Gastrocnemius medialis (tissue), 4 donors: ENCODE results near the gene KCNC1. TPM values are rescaled to one million over a fixed set of nuclear protein-coding genes. Genes with fewer than 3 reads are reported as not detected.

Experiments
- ATAC-seq, 2 donors: fragments of 150-250 bp; one replicate each; pipeline ENCODE4 v1.9.1; 2016
- DNase-seq, 2 donors: peaks; one replicate each; pipeline ENCODE4 v3.0.0-alpha.2; 2019
- H3K27ac ChIP-seq, 4 donors: fragments of 200-600 bp; sonication (generic); 1 replicate in 1 of 4; 2 replicates in 3 of 4; pipeline ENCODE4 v1.5.1; 2016 to 2018; ENCODE audit warnings: mild to moderate bottlenecking in 2 of 4, moderate library complexity in 1 of 4
- H3K27me3 ChIP-seq, 3 donors: fragments of 200-600 bp; sonication (generic) in 2 of 3; 1 replicate in 1 of 3; 2 replicates in 2 of 3; pipeline versions ENCODE4 v1.5.1 to v1.6.0; 2016 to 2019; ENCODE audit warnings: mild to moderate bottlenecking in 1 of 3, moderate library complexity in 1 of 3
- H3K36me3 ChIP-seq, 2 donors: fragments of 200-600 bp; sonication (generic) in 1 of 2; one replicate each; pipeline ENCODE4 v1.5.1; 2017 to 2018
- H3K4me1 ChIP-seq, 2 donors: fragments of 200-600 bp; sonication (generic) in 1 of 2; one replicate each; pipeline ENCODE4 v1.5.1; 2016 to 2017; ENCODE audit warnings: mild to moderate bottlenecking in 2 of 2
- H3K4me3 ChIP-seq, 4 donors: fragments of 200-600 bp; sonication (generic) in 3 of 4; 1 replicate in 1 of 4; 2 replicates in 3 of 4; pipeline ENCODE4 v1.5.1; 2016 to 2019; ENCODE audit warnings: mild to moderate bottlenecking in 2 of 4
- H3K9me3 ChIP-seq, 3 donors: fragments of 200-600 bp; sonication (generic) in 2 of 3; 1 replicate in 1 of 3; 2 replicates in 2 of 3; pipeline ENCODE4 v1.5.1; 2016 to 2019
- CTCF ChIP-seq, 5 experiments: fragments of 450-650 bp in 3 of 5; fragments of 200-600 bp in 2 of 5; sonication (generic) in 2 of 5; IDR thresholded peaks in 4 of 5; conservative IDR thresholded peaks in 1 of 5; 1 replicate in 4 of 5; 2 replicates in 1 of 5; pipeline ENCODE4 v1.5.1; 2016 to 2019; ENCODE audit warnings: antibody characterized with exemption in 5 of 5, mild to moderate bottlenecking in 3 of 5, moderate library complexity in 3 of 5
- POLR2A ChIP-seq, 2 donors: fragments of 450-650 bp; IDR thresholded peaks; one replicate each; pipeline ENCODE4 v1.6.1; 2017; ENCODE audit warnings: antibody characterized with exemption in 2 of 2, mild to moderate bottlenecking in 2 of 2, moderate library complexity in 2 of 2
- in situ Hi-C, 4 donors: fragments of 200-750 bp; cut with MboI; loops; one replicate each; pipeline versions ENCODE4 v1.15.0 to v1.8.0; 2017; ENCODE audit warnings: low sequenced_read_pairs in 4 of 4
- intact Hi-C: fragments of 100-400 bp; cut with DNase I; formaldehyde crosslinking; loops from one replicate; pipeline ENCODE4 v1.15.1; 2023; ENCODE audit warnings: low total_unique reads
- total RNA-seq, 4 donors: library from RNA; depleted of rRNA; stranded (reverse); fragments of >200 nt; gene quantifications; one replicate each; pipeline versions ENCODE4 v1.1.0 to v1.2.3, GENCODE V29; 2016

KCNC1 gene
- total RNA-seq, 4 donors from 2014 or later, result 0.03 to 0.53 (median 0.15) TPM

GRCh38 chr11:17770917-17771316 is 36.3 kb downstream of the KCNC1 start:
- DNase-seq, result no peak
- Histone ChIP-seq H3K4me1 (no peaks in the 10 kb centered on the region), H3K9me3 (no peaks in the 10 kb centered on the region), H3K27me3 (no peaks in the 10 kb centered on the region), H3K27ac (no peak overlapping the region), H3K4me3 (no peak overlapping the region), H3K36me3 (no peaks in the 10 kb centered on the region)
- peak; percentile 45 for ATAC-seq
- in situ Hi-C loops (no loop called here), intact Hi-C loops (loop anchor here (1.0 to 2.0 kb wide), 2 partner anchors 76 to 208 kb away; no protein-coding TSS in a partner anchor)
- TF ChIP-seq POLR2A (IDR thresholded peaks at IDR 0.05), result no peak
- TF ChIP-seq CTCF (IDR thresholded peaks at IDR 0.05 in 4 of 5, conservative IDR thresholded peaks at IDR 0.05 in 1 of 5), result peak in 3 of 5 experiments; percentile 11 to 40 (median 26)

GRCh38 chr11:17771415-17771814 is 36.8 kb downstream of the KCNC1 start:
- no peak overlapping the region for H3K27ac ChIP-seq
- H3K27me3 ChIP-seq, result no peaks in the 10 kb centered on the region
- no peaks in the 10 kb centered on the region for H3K4me1 ChIP-seq
- no peak overlapping the region for H3K4me3 ChIP-seq
- DNase-seq, result no peak
- H3K36me3 ChIP-seq, result no peaks in the 10 kb centered on the region
- intact Hi-C loops, result loop anchor here (1.0 to 2.0 kb wide), 2 partner anchors 75 to 208 kb away; no protein-coding TSS in a partner anchor
- in situ Hi-C loops, result no loop called here
- ATAC-seq, result no peak
- H3K9me3 ChIP-seq, result no peaks in the 10 kb centered on the region
- TF ChIP-seq CTCF (IDR thresholded peaks at IDR 0.05 in 4 of 5, conservative IDR thresholded peaks at IDR 0.05 in 1 of 5), result no peak

GRCh38 chr11:17771841-17772401 is 37.3 kb downstream of the KCNC1 start:
- no peaks in the 10 kb centered on the region for H3K27me3 ChIP-seq
- DNase-seq, result no peak
- H3K9me3 ChIP-seq, result no peaks in the 10 kb centered on the region
- H3K27ac ChIP-seq, result no peak overlapping the region
- no peak for TF ChIP-seq CTCF (IDR thresholded peaks at IDR 0.05 in 4 of 5, conservative IDR thresholded peaks at IDR 0.05 in 1 of 5)
- no peak for TF ChIP-seq POLR2A (IDR thresholded peaks at IDR 0.05)
- no peaks in the 10 kb centered on the region for H3K36me3 ChIP-seq
- intact Hi-C loops, result loop anchor here (1.0 to 2.0 kb wide), 2 partner anchors 75 to 207 kb away; no protein-coding TSS in a partner anchor
- no peak overlapping the region for H3K4me3 ChIP-seq
- ATAC-seq, result no peak
- in situ Hi-C loops, result no loop called here
- no peaks in the 10 kb centered on the region for H3K4me1 ChIP-seq

- Histone ChIP-seq H3K36me3 (no peaks in the 10 kb centered on the region), H3K4me3 (no peak overlapping the region), H3K4me1 (no peaks in the 10 kb centered on the region), H3K27me3 (no peaks in the 10 kb centered on the region), H3K9me3 (no peaks in the 10 kb centered on the region), H3K27ac (no peak overlapping the region)
- in situ Hi-C loops (no loop called here), intact Hi-C loops (no loop called here)
- DNase-seq (no peak), ATAC-seq (no peak)
- TF ChIP-seq POLR2A (IDR thresholded peaks at IDR 0.05) (no peak), CTCF (IDR thresholded peaks at IDR 0.05 in 4 of 5, conservative IDR thresholded peaks at IDR 0.05 in 1 of 5) (no peak)
These were observed 38.4 kb downstream of the KCNC1 start for GRCh38 chr11:17772704-17773600.
